Measurements from ENCODE around the gene MLLT11.

DNA sequence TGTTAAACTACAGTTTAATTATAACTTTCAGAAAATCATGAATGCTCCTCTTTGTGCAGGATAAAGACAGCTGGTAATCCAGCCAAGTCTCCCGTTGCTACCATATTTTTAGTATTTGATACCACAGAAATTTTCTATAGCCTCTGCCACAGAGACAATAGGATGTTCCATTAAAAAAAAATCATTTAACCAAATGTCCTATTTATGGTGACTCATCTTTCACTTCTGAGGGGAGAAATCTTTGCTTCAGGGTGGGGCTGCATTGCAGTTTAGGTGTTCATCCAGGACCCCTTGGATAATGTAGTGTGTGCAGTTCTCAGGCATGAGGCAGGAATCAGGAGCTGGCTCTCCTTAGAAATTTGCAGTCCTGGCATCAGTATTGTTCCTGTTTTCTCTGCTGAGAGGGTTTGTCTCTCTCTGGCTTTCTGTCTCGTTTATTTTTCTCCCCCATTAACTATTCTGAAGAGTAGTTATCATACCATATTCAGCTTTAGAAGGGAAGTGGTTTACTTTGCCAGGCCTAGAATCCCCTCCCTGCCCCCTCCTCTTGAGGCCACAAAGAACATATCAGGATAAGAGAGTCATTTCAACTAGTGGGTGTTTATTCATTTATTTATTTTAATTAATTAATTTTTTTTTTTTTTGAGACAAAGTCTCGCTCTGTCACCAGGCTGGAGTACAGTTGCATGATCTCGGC is 48.9 kb upstream of the MLLT11 start:
- TF ChIP-seq, protein P1, sequence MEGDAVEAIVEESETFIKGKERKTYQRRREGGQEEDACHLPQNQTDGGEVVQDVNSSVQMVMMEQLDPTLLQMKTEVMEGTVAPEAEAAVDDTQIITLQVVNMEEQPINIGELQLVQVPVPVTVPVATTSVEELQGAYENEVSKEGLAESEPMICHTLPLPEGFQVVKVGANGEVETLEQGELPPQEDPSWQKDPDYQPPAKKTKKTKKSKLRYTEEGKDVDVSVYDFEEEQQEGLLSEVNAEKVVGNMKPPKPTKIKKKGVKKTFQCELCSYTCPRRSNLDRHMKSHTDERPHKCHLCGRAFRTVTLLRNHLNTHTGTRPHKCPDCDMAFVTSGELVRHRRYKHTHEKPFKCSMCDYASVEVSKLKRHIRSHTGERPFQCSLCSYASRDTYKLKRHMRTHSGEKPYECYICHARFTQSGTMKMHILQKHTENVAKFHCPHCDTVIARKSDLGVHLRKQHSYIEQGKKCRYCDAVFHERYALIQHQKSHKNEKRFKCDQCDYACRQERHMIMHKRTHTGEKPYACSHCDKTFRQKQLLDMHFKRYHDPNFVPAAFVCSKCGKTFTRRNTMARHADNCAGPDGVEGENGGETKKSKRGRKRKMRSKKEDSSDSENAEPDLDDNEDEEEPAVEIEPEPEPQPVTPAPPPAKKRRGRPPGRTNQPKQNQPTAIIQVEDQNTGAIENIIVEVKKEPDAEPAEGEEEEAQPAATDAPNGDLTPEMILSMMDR (IDR thresholded peaks at IDR 0.05) = no peak
- no peak for TF ChIP-seq POLR2A (IDR thresholded peaks at IDR 0.05)

Measured in suprapubic skin (tissue), 3 donors.